ENCODE measurements around the gene STIM1. TPM values are rescaled to one million over a fixed set of nuclear protein-coding genes. Genes with fewer than 3 reads are reported as not detected.

The STIM1 gene
- total RNA-seq, 1 experiment from 2014 or later, result 15.2 TPM

DNA sequence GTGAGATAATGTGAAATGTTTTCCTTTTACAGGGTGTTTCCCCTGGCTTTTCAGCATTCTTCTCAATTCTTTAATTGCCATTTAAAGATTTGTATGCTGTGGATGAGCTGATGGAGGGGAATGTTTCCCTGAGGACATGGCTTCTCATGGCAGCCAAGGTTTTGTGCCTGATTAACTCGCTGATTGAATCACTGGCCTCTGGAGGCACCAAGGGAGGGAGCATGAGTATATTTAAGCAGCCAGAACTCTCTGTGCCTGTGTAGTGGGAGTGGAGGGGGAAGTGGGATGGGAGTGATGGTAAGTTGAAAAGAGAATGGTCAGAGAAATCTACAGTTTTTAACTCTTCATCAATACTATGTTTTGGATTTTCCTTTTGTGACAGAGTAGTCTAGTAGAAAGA lies 88.7 kb downstream of the STIM1 start:
- no peaks in the 10 kb centered on the region for H4K20me1 ChIP-seq (ENCODE audit: control insufficient read depth, insufficient read depth, insufficient read length)
- no CpG with 5 or more reads among the region's 1 CpG for WGBS (ENCODE audit: extremely low coverage, insufficient read length, low lambda C conversion rate)
- Mint-ChIP-seq H3K9me3 (no peaks in the 10 kb centered on the region), H3K4me3 (no peak overlapping the region), H3K27ac (no peak overlapping the region), H3K4me1 (no peaks in the 10 kb centered on the region), H3K27me3 (ENCODE audit: low read depth) (no peaks in the 10 kb centered on the region), H3K36me3 (ENCODE audit: insufficient read depth in 1 of 3, low read depth in 3 of 3) (no peaks in the 10 kb centered on the region)
- no peak overlapping the region for H2AFZ ChIP-seq (ENCODE audit: low read length)
- no peak overlapping the region for H3K4ac ChIP-seq (ENCODE audit: low read depth, low read length)
- no peak overlapping the region for H4K5ac ChIP-seq (ENCODE audit: insufficient read length, low read depth, low read length)
- no peak overlapping the region for H3K4me2 ChIP-seq (ENCODE audit: insufficient read depth, insufficient read length, low read length)
- H3K9ac ChIP-seq (ENCODE audit: extremely low read depth, insufficient read length, low read length), result no peak overlapping the region
- no peak overlapping the region for H3K27ac ChIP-seq (ENCODE audit: insufficient read length, low read depth, low read length)
- no peak overlapping the region for H3K14ac ChIP-seq (ENCODE audit: insufficient read depth, low read length)
- H3K79me1 ChIP-seq (ENCODE audit: insufficient read depth, low read depth, low read length, poor library complexity, severe bottlenecking), result no peaks in the 10 kb centered on the region
- H3K23ac ChIP-seq (ENCODE audit: insufficient read length, low read depth, low read length), result no peak overlapping the region
- no peak overlapping the region for H2BK20ac ChIP-seq (ENCODE audit: low read depth, low read length, poor library complexity, severe bottlenecking)
- H3K18ac ChIP-seq (ENCODE audit: insufficient read length, low read depth, low read length), result no peak overlapping the region
- no peak for DNase-seq
- TF ChIP-seq, protein P1, sequence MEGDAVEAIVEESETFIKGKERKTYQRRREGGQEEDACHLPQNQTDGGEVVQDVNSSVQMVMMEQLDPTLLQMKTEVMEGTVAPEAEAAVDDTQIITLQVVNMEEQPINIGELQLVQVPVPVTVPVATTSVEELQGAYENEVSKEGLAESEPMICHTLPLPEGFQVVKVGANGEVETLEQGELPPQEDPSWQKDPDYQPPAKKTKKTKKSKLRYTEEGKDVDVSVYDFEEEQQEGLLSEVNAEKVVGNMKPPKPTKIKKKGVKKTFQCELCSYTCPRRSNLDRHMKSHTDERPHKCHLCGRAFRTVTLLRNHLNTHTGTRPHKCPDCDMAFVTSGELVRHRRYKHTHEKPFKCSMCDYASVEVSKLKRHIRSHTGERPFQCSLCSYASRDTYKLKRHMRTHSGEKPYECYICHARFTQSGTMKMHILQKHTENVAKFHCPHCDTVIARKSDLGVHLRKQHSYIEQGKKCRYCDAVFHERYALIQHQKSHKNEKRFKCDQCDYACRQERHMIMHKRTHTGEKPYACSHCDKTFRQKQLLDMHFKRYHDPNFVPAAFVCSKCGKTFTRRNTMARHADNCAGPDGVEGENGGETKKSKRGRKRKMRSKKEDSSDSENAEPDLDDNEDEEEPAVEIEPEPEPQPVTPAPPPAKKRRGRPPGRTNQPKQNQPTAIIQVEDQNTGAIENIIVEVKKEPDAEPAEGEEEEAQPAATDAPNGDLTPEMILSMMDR (conservative IDR thresholded peaks at IDR 0.05), result no peak
- no peak overlapping the region for H2AK5ac ChIP-seq (ENCODE audit: insufficient read length, low read length)
- H3K27me3 ChIP-seq (ENCODE audit: insufficient read depth, low read length), result no peaks in the 10 kb centered on the region
- no peak overlapping the region for H2BK5ac ChIP-seq (ENCODE audit: insufficient read length, low read length)
- no peak overlapping the region for H3K56ac ChIP-seq (ENCODE audit: insufficient read length, low read depth, low read length)
- no peak overlapping the region for H2BK120ac ChIP-seq (ENCODE audit: low read depth, low read length, poor library complexity, severe bottlenecking)
- no peak overlapping the region for H3T11ph ChIP-seq (ENCODE audit: low read length)
- H2BK12ac ChIP-seq (ENCODE audit: insufficient read length, low read depth, low read length), result no peak overlapping the region
- H4K8ac ChIP-seq (replicated peaks; ENCODE audit: insufficient read length, low read depth, low read length), result no peak overlapping the region
- H3K79me2 ChIP-seq (ENCODE audit: insufficient read depth, low read length), result no peaks in the 10 kb centered on the region
- H2BK15ac ChIP-seq (ENCODE audit: low read depth, low read length), result no peak overlapping the region
- H3K9me3 ChIP-seq (ENCODE audit: control insufficient read depth, low read depth, low read length), result no peaks in the 10 kb centered on the region
- H3K4me1 ChIP-seq (ENCODE audit: insufficient read depth, low read length), result no peaks in the 10 kb centered on the region
- no peaks in the 10 kb centered on the region for H3K23me2 ChIP-seq (ENCODE audit: insufficient read length, low read depth, low read length, poor library complexity, severe bottlenecking)
- no peak overlapping the region for H4K91ac ChIP-seq (ENCODE audit: insufficient read length, low read depth, low read length)

Data from H9 (cell line).